Neural cell (in vitro differentiated cells): ENCODE results near the gene GRID2IP. TPM values are rescaled to one million over a fixed set of nuclear protein-coding genes. Genes with fewer than 3 reads are reported as not detected.

Source experiments
- H2AFZ ChIP-seq: fragments of 200-600, 300-800 bp; sonication (generic), shearing (Covaris generic); 2 replicates; pipeline ENCODE4 v1.6.0; 2014; ENCODE audit warnings: low read depth, mild to moderate bottlenecking, antibody characterized with exemption, low read length, moderate library complexity
- H3F3A ChIP-seq: fragments of 200-600 bp; shearing (Covaris generic); 2 replicates; pipeline ENCODE4 v1.6.1; 2016; ENCODE audit warnings: mild to moderate bottlenecking, moderate library complexity, mixed read lengths, antibody characterized with exemption, low read length; ENCODE audit not compliant: insufficient read depth, poor library complexity, severe bottlenecking
- H3K27ac ChIP-seq: fragments of 200-600, 300-800 bp; sonication (generic), shearing (Covaris generic); 2 replicates; pipeline ENCODE4 v1.5.1; 2014; ENCODE audit warnings: mild to moderate bottlenecking, low read length, moderate library complexity
- H3K27me3 ChIP-seq: fragments of 300-800, 200-600 bp; sonication (generic), shearing (Covaris generic); 2 replicates; pipeline ENCODE4 v1.6.0; 2014; ENCODE audit warnings: mild to moderate bottlenecking, low read depth, low read length, moderate library complexity; ENCODE audit not compliant: insufficient read depth
- H3K36me3 ChIP-seq: fragments of 300-800, 200-600 bp; sonication (generic), shearing (Covaris generic); 2 replicates; pipeline ENCODE4 v1.5.1; 2014; ENCODE audit warnings: mild to moderate bottlenecking, antibody characterized with exemption, low read length, moderate library complexity; ENCODE audit not compliant: insufficient read depth
- H3K4me2 ChIP-seq: fragments of 300-800, 200-600 bp; sonication (generic), shearing (Covaris generic); 2 replicates; pipeline ENCODE4 v1.6.0; 2014; ENCODE audit warnings: mild to moderate bottlenecking, low read length
- H3K4me3 ChIP-seq: fragments of 300-800, 200-600 bp; sonication (generic), shearing (Covaris generic); 2 replicates; pipeline ENCODE4 v1.5.1; 2014; ENCODE audit warnings: mild to moderate bottlenecking, low read length, moderate library complexity
- H3K79me2 ChIP-seq: fragments of 200-600 bp; shearing (Covaris generic); replicated peaks from 2 replicates; pipeline ENCODE4 v1.6.0; 2014; ENCODE audit warnings: mild to moderate bottlenecking, low read length, moderate library complexity; ENCODE audit not compliant: insufficient read depth
- H3K9ac ChIP-seq: fragments of 300-800, 200-600 bp; sonication (generic), shearing (Covaris generic); 2 replicates; pipeline ENCODE4 v1.6.1; 2016; ENCODE audit warnings: mild to moderate bottlenecking, low read length, mixed read lengths
- H3K9me2 ChIP-seq: fragments of 200-600 bp; shearing (Covaris generic); 2 replicates; pipeline ENCODE4 v1.6.1; 2016; ENCODE audit warnings: mild to moderate bottlenecking, low read length, mixed read lengths; ENCODE audit not compliant: insufficient read depth
- H3K9me3 ChIP-seq: fragments of 200-600, 300-800 bp; sonication (generic), shearing (Covaris generic); 2 replicates; pipeline ENCODE4 v1.6.1; 2016; ENCODE audit warnings: mild to moderate bottlenecking, mixed run types, low read length, moderate library complexity, mixed read lengths
- H4K20me1 ChIP-seq: fragments of 200-600 bp; shearing (Covaris generic); 2 replicates; pipeline ENCODE4 v1.6.1; 2016; ENCODE audit warnings: mild to moderate bottlenecking, mixed run types; ENCODE audit not compliant: insufficient read depth
- EP300 ChIP-seq: fragments of 450-650 bp; conservative IDR thresholded peaks from 2 replicates; pipeline ENCODE4 v1.6.1; 2014; ENCODE audit warnings: antibody characterized with exemption, mild to moderate bottlenecking, moderate library complexity; ENCODE audit not compliant: poor library complexity, severe bottlenecking
- EZH2 ChIP-seq: fragments of 200-600, 300-800 bp; shearing (Covaris generic), sonication (generic); IDR thresholded peaks from 2 replicates; pipeline ENCODE4 v1.6.1; 2014; ENCODE audit warnings: antibody characterized with exemption, low read length, borderline replicate concordance, mild to moderate bottlenecking; ENCODE audit not compliant: insufficient read depth, poor library complexity, severe bottlenecking
- MXI1 ChIP-seq: fragments of 450-650 bp; conservative IDR thresholded peaks from 2 replicates; pipeline ENCODE4 v1.6.1; 2014; ENCODE audit warnings: antibody characterized with exemption, mild to moderate bottlenecking; ENCODE audit not compliant: poor library complexity, severe bottlenecking
- POLR2AphosphoS5 ChIP-seq: IDR thresholded peaks from 2 replicates; pipeline ENCODE4 v1.6.1; 2012
- RAD21 ChIP-seq: fragments of 450-650 bp; conservative IDR thresholded peaks from 2 replicates; pipeline ENCODE4 v1.6.1; 2014; ENCODE audit warnings: antibody characterized with exemption, mild to moderate bottlenecking, moderate library complexity
- SMC3 ChIP-seq: fragments of 450-650 bp; conservative IDR thresholded peaks from 2 replicates; pipeline ENCODE4 v1.6.1; 2014; ENCODE audit warnings: antibody characterized with exemption, mild to moderate bottlenecking, moderate library complexity; ENCODE audit not compliant: poor library complexity
- TAF1 ChIP-seq: IDR thresholded peaks from 2 replicates; pipeline ENCODE4 v1.6.1; 2012; ENCODE audit warnings: low read depth
- polyA plus RNA-seq: library from polyadenylated mRNA; depleted of rRNA; stranded (reverse); fragments of >200 nt; gene quantifications from 2 replicates; pipeline ENCODE4 v1.2.3, GENCODE V29; 2014
- TF ChIP-seq, protein P1 (sequence below): IDR thresholded peaks from 2 replicates; pipeline ENCODE4 v1.6.1; 2012; ENCODE audit warnings: borderline replicate concordance
- TF ChIP-seq, protein P2 (sequence below): fragments of 450-650 bp; IDR thresholded peaks from 2 replicates; pipeline ENCODE4 v1.5.1; 2014; ENCODE audit warnings: antibody characterized with exemption, mild to moderate bottlenecking, moderate library complexity; ENCODE audit not compliant: poor library complexity, severe bottlenecking

The GRID2IP gene
- polyA plus RNA-seq, 1 donor from 2014 or later, result 0.32 TPM

DNA sequence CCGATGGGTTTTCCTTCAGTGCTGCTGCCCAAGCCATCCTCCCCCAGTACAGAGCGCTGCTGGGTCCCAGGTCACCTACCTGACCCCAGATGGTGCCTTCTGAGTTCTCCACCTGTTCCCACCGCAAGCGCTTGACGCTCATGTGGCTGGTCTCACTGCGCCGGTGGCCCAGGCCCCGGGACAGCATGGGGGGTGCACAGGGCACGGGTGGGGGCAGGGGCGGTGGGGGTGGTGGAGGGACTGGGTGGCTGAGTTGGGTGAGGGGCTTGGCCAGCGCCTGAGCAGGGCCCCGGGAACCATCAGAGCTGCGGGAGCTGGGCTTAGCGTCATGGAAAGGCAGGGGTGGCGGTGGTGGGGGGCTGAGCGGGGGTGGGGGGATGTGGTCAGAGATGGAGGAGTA, 43.4 kb downstream of the GRID2IP start:
- TF ChIP-seq EZH2, result no peak
- no peak for TF ChIP-seq SMC3
- TF ChIP-seq MXI1, result no peak
- TF ChIP-seq, protein P1, sequence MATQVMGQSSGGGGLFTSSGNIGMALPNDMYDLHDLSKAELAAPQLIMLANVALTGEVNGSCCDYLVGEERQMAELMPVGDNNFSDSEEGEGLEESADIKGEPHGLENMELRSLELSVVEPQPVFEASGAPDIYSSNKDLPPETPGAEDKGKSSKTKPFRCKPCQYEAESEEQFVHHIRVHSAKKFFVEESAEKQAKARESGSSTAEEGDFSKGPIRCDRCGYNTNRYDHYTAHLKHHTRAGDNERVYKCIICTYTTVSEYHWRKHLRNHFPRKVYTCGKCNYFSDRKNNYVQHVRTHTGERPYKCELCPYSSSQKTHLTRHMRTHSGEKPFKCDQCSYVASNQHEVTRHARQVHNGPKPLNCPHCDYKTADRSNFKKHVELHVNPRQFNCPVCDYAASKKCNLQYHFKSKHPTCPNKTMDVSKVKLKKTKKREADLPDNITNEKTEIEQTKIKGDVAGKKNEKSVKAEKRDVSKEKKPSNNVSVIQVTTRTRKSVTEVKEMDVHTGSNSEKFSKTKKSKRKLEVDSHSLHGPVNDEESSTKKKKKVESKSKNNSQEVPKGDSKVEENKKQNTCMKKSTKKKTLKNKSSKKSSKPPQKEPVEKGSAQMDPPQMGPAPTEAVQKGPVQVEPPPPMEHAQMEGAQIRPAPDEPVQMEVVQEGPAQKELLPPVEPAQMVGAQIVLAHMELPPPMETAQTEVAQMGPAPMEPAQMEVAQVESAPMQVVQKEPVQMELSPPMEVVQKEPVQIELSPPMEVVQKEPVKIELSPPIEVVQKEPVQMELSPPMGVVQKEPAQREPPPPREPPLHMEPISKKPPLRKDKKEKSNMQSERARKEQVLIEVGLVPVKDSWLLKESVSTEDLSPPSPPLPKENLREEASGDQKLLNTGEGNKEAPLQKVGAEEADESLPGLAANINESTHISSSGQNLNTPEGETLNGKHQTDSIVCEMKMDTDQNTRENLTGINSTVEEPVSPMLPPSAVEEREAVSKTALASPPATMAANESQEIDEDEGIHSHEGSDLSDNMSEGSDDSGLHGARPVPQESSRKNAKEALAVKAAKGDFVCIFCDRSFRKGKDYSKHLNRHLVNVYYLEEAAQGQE, result no peak
- no peak for TF ChIP-seq EP300
- TF ChIP-seq RAD21, result no peak
- H3K36me3 ChIP-seq, result no peaks in the 10 kb centered on the region
- H3K27ac ChIP-seq, result no peak overlapping the region
- no peaks in the 10 kb centered on the region for H3K9me2 ChIP-seq
- no peak overlapping the region for H2AFZ ChIP-seq
- H3K4me3 ChIP-seq, result no peak overlapping the region
- H3K9ac ChIP-seq, result no peak overlapping the region
- no peaks in the 10 kb centered on the region for H4K20me1 ChIP-seq
- H3K9me3 ChIP-seq, result no peaks in the 10 kb centered on the region
- no peak overlapping the region for H3K4me2 ChIP-seq
- no peaks in the 10 kb centered on the region for H3K79me2 ChIP-seq
- peaks cover 21% of the 10 kb centered on the region for H3K27me3 ChIP-seq
- H3F3A ChIP-seq, result no peaks in the 10 kb centered on the region

DNA sequence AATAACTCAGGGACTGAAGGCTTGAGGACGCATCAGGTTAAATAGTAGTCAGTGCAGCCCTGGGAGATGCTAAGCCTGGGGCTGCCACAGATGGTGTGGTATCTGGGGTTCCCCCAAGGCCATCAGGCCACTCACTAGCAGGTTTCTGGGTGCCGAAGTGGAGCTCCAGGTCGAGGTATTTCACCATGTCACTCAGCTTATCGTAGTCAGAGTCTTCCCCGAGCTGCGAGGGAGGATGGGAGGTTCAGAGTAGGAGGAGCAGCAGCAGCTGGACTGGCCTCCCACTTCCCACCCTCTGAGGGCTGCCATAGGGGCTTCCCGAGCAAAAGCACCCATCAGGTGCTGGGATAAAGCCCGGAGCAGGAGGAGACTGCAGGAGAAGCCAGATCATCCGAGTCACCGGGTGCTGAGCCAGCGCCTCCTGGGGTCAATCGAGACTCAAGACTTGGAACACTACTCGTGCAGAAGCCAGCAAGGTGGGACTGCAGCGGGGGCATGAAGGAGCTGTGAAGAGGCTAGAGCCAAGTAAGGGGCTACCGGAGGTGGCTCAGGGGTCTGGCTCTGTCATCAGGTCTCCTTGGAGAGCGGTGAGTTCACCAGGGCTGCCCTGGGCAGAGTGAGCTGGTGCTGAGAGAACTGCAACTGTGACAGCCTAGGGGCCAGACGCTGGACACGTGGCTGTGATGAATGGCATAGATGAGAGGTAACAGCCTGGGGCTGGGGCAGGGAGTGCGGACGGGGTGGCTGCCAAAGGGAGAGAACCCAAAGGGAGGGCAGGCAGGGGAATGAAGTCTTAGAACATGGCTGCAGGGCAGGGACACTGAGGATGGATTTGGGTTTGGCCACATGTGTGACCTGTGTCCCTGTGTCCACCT, 45.3 kb downstream of the GRID2IP start:
- Histone ChIP-seq H3K9me2 (no peaks in the 10 kb centered on the region), H3K36me3 (no peaks in the 10 kb centered on the region), H3F3A (no peaks in the 10 kb centered on the region), H3K79me2 (no peaks in the 10 kb centered on the region), H3K9me3 (no peaks in the 10 kb centered on the region), H3K4me2 (no peak overlapping the region), H2AFZ (no peak overlapping the region), H3K4me3 (no peak overlapping the region), H3K9ac (no peak overlapping the region), H3K27me3 (peaks cover 25% of the 10 kb centered on the region), H3K27ac (no peak overlapping the region), H4K20me1 (no peaks in the 10 kb centered on the region)
- TF ChIP-seq SMC3 (no peak), POLR2AphosphoS5 (no peak), TAF1 (no peak), EP300 (no peak), MXI1 (no peak), RAD21 (no peak), EZH2 (no peak)
- TF ChIP-seq, protein P1, result no peak
- TF ChIP-seq, protein P2, sequence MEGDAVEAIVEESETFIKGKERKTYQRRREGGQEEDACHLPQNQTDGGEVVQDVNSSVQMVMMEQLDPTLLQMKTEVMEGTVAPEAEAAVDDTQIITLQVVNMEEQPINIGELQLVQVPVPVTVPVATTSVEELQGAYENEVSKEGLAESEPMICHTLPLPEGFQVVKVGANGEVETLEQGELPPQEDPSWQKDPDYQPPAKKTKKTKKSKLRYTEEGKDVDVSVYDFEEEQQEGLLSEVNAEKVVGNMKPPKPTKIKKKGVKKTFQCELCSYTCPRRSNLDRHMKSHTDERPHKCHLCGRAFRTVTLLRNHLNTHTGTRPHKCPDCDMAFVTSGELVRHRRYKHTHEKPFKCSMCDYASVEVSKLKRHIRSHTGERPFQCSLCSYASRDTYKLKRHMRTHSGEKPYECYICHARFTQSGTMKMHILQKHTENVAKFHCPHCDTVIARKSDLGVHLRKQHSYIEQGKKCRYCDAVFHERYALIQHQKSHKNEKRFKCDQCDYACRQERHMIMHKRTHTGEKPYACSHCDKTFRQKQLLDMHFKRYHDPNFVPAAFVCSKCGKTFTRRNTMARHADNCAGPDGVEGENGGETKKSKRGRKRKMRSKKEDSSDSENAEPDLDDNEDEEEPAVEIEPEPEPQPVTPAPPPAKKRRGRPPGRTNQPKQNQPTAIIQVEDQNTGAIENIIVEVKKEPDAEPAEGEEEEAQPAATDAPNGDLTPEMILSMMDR, result no peak
